BJ (cell line): ENCODE measurements around the gene DNAAF1. TPM values are rescaled to one million over a fixed set of nuclear protein-coding genes. Genes with fewer than 3 reads are reported as not detected.

Source experiments
- CTCF ChIA-PET: fragments of 350-600 bp; formaldehyde crosslinking; extraction: SDS; loops from one replicate; lab custom pipeline; 2021; ENCODE audit warnings: antibody characterized with exemption, inconsistent platforms; lab: Yijun Ruan, JAX
- POLR2A ChIA-PET: fragments of 300-600 bp; sonication (Branson Sonifier 250); formaldehyde crosslinking; extraction: SDS; loops from one replicate; lab custom pipeline; 2021; ENCODE audit warnings: antibody characterized with exemption; lab: Charles Lee
- DNase-seq: peaks from one replicate; pipeline ENCODE4 v3.0.0-alpha.2; 2011; ENCODE audit warnings: low read depth
- H3K27me3 ChIP-seq: 2 replicates; pipeline ENCODE4 v1.6.0; 2011; ENCODE audit warnings: low read length; ENCODE audit not compliant: control insufficient read depth, insufficient read depth
- H3K36me3 ChIP-seq: 2 replicates; pipeline ENCODE4 v1.5.1; 2011; ENCODE audit warnings: low read length; ENCODE audit not compliant: control insufficient read depth, insufficient read depth
- H3K4me3 ChIP-seq: 2 replicates; pipeline ENCODE4 v1.5.1; 2011; ENCODE audit warnings: low read depth, mild to moderate bottlenecking, control low read depth, low read length
- polyA plus RNA-seq: library from polyadenylated mRNA; depleted of rRNA; stranded (reverse); fragments of >200 nt; gene quantifications from 2 replicates; pipeline ENCODE4 v1.2.3, GENCODE V29; 2011
- TF ChIP-seq, protein P1 (sequence below): IDR thresholded peaks from 2 replicates; pipeline ENCODE4 v1.5.1; 2011; ENCODE audit warnings: low read depth, mild to moderate bottlenecking, control low read depth, inconsistent platforms, low read length, moderate library complexity; ENCODE audit not compliant: insufficient read depth

Gene DNAAF1
- polyA plus RNA-seq, 1 experiment, result not detected

DNA sequence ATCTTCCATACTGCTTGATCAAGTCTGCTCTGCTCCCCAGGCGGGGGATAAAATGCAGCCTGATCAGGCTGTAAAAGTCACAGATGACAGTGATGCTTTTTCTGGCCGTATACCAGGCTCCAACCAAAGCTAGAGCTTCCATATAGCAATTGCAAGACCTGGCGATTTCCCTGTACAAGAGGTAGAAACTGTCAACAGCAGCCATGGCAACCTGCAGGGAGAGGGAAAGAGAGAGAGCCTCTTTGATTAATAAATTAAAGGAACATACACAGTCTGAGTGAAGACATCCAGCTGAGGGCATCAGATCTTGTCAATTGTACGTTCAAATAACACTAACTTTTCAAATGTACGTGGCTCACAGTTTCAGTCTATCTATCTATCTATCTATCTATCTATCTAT, 14.0 kb upstream of the DNAAF1 start:
- no peak for DNase-seq
- Histone ChIP-seq H3K36me3 (no peaks in the 10 kb centered on the region; the same call in none of the 2 replicates), H3K4me3 (no peak overlapping the region), H3K27me3 (no peaks in the 10 kb centered on the region)
- TF ChIP-seq, protein P1, sequence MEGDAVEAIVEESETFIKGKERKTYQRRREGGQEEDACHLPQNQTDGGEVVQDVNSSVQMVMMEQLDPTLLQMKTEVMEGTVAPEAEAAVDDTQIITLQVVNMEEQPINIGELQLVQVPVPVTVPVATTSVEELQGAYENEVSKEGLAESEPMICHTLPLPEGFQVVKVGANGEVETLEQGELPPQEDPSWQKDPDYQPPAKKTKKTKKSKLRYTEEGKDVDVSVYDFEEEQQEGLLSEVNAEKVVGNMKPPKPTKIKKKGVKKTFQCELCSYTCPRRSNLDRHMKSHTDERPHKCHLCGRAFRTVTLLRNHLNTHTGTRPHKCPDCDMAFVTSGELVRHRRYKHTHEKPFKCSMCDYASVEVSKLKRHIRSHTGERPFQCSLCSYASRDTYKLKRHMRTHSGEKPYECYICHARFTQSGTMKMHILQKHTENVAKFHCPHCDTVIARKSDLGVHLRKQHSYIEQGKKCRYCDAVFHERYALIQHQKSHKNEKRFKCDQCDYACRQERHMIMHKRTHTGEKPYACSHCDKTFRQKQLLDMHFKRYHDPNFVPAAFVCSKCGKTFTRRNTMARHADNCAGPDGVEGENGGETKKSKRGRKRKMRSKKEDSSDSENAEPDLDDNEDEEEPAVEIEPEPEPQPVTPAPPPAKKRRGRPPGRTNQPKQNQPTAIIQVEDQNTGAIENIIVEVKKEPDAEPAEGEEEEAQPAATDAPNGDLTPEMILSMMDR, result no peak
- POLR2A ChIA-PET, result no interaction called here
- CTCF ChIA-PET, result interaction anchor here (0.6 kb wide), 1 partner anchor 295 kb away, joined by 3 read pairs; no protein-coding TSS in a partner anchor

DNA sequence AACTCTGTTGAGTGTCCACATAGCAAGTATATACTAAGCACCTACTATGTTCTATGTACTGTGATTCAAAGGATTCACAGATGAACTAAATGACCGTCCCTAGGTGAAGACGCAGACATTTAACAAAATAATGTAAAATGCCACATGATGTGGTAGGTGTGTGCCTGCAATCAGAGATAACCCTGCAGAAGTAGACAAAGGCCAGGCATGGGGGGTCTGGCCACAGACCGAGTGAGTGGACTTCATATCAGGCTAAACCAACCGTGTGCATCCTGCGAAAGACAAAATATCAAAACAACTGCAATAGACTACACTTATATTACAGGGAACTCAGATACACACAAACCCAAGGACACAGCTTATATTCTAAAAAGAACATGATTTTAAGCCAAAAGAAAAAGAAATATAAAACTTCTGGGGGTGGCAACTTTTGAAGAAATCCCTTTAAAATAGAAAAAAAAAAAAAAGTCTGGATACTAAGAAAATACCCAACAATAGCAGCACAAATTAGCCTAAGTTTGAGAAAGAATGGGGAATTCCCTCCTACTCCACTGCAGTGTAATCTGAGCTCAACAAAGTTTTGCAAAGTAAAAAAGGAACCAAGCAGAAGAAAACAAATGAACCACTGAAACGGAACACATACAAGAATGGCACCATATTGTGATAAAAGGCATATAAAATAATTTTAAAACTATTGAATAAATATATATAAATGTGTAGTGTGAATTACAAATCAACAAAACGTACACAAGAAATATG, 12.4 kb upstream of the DNAAF1 start:
- POLR2A ChIA-PET, result no interaction called here
- no peak overlapping the region for H3K4me3 ChIP-seq
- no peak for DNase-seq
- no peaks in the 10 kb centered on the region for H3K27me3 ChIP-seq
- TF ChIP-seq, protein P1, result no peak
- CTCF ChIA-PET, result interaction anchor here (1.7 kb wide), 1 partner anchor 54 kb away, joined by 5 read pairs; the partner anchor contains the start of gene TAF1C
- no peaks in the 10 kb centered on the region; the same call in none of the 2 replicates for H3K36me3 ChIP-seq

DNA sequence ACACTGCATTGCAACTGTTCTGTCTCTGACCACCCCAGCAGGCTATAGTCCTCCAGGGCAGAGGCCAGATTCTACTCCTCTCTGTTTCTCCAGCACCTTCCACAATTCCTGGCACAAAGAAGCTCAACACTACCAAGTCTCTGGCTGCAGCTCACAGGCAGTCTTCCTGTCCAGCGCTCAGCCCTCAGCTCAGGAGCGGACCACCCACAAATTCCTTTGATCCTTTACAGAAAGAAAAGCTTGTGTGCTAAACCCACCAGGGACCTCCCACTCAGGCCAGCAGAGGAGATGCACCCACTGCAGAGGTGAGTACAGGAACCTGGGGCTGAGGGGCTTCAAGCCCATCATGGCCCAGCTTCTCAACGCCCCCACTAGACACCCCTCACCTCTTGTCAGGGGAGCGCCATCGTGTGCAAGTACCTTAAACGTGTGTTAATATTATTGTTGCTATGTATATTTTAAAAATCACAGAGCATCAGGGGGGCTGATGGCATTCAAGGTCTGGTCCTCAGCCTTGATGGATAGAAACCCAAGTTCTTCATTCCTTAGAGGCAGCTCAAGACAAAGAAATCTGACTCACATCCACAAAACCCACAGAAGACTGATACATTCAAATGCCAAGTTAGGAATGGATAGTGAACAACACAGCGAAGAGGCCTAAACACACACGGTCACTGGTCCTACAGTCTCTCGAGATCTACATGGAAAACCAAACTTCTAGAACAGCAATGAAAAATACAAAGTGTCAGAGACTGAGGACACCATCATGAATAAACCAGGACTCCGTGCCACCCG, 8.6 kb upstream of the DNAAF1 start:
- Histone ChIP-seq H3K4me3 (no peak overlapping the region), H3K36me3 (no peaks in the 10 kb centered on the region; the same call in 1 of the 2 replicates), H3K27me3 (no peaks in the 10 kb centered on the region)
- DNase-seq, result no peak
- ChIA-PET CTCF (no interaction called here), POLR2A (no interaction called here)
- TF ChIP-seq, protein P1, result no peak

DNA sequence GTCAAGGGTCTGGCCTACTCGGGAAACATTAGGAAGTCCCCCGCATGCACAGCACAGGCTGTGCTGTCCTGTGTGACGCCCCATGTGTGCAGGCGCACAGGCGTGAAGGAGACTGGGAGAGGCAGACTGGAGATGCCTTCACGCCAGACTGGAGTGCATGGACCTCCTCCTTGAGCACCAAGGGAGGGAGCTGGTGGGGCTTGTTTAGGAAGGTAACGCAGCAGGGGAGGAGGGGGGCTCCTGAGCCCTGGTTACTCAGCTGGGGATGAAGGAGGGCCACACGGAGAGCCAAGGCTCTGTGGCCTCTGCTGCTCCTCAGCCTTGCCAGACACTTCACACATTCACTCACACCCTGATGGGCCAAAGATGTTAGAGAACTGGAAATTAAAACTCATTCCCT, 7.8 kb upstream of the DNAAF1 start:
- TF ChIP-seq, protein P1, result no peak
- Histone ChIP-seq H3K4me3 (no peak overlapping the region), H3K27me3 (no peaks in the 10 kb centered on the region), H3K36me3 (no peaks in the 10 kb centered on the region; the same call in 1 of the 2 replicates)
- ChIA-PET POLR2A (no interaction called here), CTCF (interaction anchor here (2.4 kb wide), 1 partner anchor 49 kb away, joined by 14 read pairs; the partner anchor contains the start of gene TAF1C)
- DNase-seq, result no peak

DNA sequence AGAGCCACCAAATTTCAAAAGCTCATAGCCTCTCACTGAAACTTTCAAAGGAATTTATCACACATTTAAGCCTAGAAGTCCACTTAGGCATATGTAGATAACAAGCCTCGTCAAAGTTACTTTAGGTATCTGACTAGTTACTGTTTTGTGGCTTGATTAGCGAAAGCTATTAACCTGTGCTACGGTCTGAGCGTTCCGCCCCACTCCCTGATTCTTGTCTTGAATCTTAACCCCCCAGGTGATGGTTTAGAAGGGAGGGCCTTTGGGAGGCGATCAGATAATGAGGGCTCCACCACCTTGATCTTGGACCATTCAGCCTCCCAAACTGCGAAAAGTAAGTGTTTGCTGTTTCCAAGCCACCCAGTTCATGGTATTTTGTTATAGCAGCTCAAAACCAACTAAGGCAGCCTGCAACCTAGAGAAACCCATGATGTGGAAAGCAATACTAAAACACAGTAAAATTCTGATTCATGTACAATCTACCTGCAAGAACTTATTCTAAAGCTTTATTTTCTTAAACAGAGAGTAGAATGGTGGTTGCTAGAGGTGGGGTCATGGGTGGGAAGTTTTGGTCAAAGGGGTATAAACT, 7.2 kb upstream of the DNAAF1 start:
- DNase-seq, result no peak
- CTCF ChIA-PET, result interaction anchor here (0.8 to 2.4 kb wide), 2 partner anchors 10 to 49 kb away, joined by 3 to 14 read pairs; partner anchors contain the start of gene TAF1C
- POLR2A ChIA-PET, result no interaction called here
- no peaks in the 10 kb centered on the region; the same call in 1 of the 2 replicates for H3K36me3 ChIP-seq
- TF ChIP-seq, protein P1, result no peak
- H3K4me3 ChIP-seq, result no peak overlapping the region
- H3K27me3 ChIP-seq, result no peaks in the 10 kb centered on the region
